ENCODE data around the gene CEP192.

DNA sequence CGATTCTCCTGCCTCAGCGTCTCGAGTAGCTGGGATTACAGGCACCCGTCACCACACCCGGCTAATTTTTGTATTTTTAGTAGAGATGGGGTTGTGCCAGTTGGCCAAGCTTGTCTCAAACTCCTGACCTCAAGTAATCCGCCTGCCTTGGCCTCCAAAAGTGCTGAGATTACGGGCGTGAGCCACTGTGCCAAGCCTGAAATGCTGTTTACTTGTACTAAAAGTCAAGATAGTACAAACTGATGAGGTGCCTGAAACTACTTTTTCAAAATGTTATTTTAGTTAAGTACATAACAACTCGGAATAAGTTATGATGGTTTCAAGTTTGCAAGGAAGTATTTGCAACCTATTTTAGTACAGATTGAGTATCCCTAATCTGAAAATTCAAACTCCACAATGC lies 85.7 kb downstream of the CEP192 start:
- TF ChIP-seq, protein P1, sequence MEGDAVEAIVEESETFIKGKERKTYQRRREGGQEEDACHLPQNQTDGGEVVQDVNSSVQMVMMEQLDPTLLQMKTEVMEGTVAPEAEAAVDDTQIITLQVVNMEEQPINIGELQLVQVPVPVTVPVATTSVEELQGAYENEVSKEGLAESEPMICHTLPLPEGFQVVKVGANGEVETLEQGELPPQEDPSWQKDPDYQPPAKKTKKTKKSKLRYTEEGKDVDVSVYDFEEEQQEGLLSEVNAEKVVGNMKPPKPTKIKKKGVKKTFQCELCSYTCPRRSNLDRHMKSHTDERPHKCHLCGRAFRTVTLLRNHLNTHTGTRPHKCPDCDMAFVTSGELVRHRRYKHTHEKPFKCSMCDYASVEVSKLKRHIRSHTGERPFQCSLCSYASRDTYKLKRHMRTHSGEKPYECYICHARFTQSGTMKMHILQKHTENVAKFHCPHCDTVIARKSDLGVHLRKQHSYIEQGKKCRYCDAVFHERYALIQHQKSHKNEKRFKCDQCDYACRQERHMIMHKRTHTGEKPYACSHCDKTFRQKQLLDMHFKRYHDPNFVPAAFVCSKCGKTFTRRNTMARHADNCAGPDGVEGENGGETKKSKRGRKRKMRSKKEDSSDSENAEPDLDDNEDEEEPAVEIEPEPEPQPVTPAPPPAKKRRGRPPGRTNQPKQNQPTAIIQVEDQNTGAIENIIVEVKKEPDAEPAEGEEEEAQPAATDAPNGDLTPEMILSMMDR (conservative IDR thresholded peaks at IDR 0.05 in 1 of 2, IDR thresholded peaks at IDR 0.05 in 1 of 2; ENCODE audit: extremely low read depth in 1 of 2, insufficient read depth in 1 of 2, low read depth in 1 of 2, low read length in 2 of 2) = no peak
- TF ChIP-seq EZH2 (IDR thresholded peaks at IDR 0.05; ENCODE audit: borderline replicate concordance, low read length) = no peak

Data from mammary epithelial cell (primary cell).